Measurements from ENCODE around the gene ZNF700. TPM values are rescaled to one million over a fixed set of nuclear protein-coding genes. Genes with fewer than 3 reads are reported as not detected.

ZNF700 gene
- 8.8 and 11.0 TPM in 2 replicates for total RNA-seq

GRCh38 chr19:11924886-11925650, at the start of gene ZNF700:
ZNF700 (plus strand) TSS chr19:11925107; CDS start chr19:11925211, 104 bp downstream.

GRCh38 chr19:11887611-11888531, 37.0 kb upstream of the ZNF700 start, which contains the start of gene ZNF69:
ZNF69 (plus strand) TSS chr19:11887782; CDS start chr19:11887924, 142 bp downstream.

GRCh38 chr19:11964858-11965645, 40.1 kb downstream of the ZNF700 start, which contains the start of gene ZNF763:
ZNF763 (plus strand) TSS chr19:11965040; CDS start chr19:11965209, 169 bp downstream.

Other genes with a start within 250 kb of the ZNF700 start
- 9.9 and 11.5 TPM in 2 replicates for gene ZNF823, start 186.2 kb upstream of the ZNF700 start, total RNA-seq
- 12.7 and 16.1 TPM in 2 replicates for gene ZNF441, start 158.1 kb upstream of the ZNF700 start, total RNA-seq
- 2.9 and 3.9 TPM in 2 replicates for gene ZNF491, start 126.6 kb upstream of the ZNF700 start, total RNA-seq
- gene ZNF440, start 110.8 kb upstream of the ZNF700 start, total RNA-seq: 9.4 and 12.1 TPM in 2 replicates
- gene ZNF439, start 76.4 kb upstream of the ZNF700 start, total RNA-seq: 7.3 and 14.1 TPM in 2 replicates
- gene ZNF69, start 37.3 kb upstream of the ZNF700 start, total RNA-seq: 10.0 and 12.1 TPM in 2 replicates
- gene ZNF763, start 39.9 kb downstream of the ZNF700 start, total RNA-seq: 1.2 and 2.8 TPM in 2 replicates
- gene ZNF433, start 110.6 kb downstream of the ZNF700 start, total RNA-seq: 5.6 and 9.9 TPM in 2 replicates
- gene ZNF878, start 127.9 kb downstream of the ZNF700 start, total RNA-seq: 0.58 TPM in 1 of 2 replicates, not detected in the other
- 9.0 and 16.6 TPM in 2 replicates for gene ZNF844, start 139.6 kb downstream of the ZNF700 start, total RNA-seq
- gene ZNF20, start 215.2 kb downstream of the ZNF700 start, total RNA-seq: 5.9 and 7.0 TPM in 2 replicates
- 15.9 and 18.6 TPM in 2 replicates for gene ZNF625, start 231.6 kb downstream of the ZNF700 start, total RNA-seq
- 8.1 and 10.7 TPM in 2 replicates for gene ZNF136, start 238.0 kb downstream of the ZNF700 start, total RNA-seq

Data from regular cardiac myocyte (primary cell).